Stimulated activated CD8-positive, alpha-beta memory T cell treated with anti-CD3 and anti-CD28 coated beads, Interleukin-4, amount 100 ng/mL, for 48 hours (primary cell): ENCODE measurements around the gene DPP7.

Source experiments
- DNase-seq: peaks from one replicate; pipeline ENCODE4 v3.0.0-alpha.2; 2020

Gene DPP7

GRCh38 chr9:137085920-137086530, 28.5 kb downstream of the DPP7 start:
- DNase-seq, result peak; percentile 64

- DNase-seq, result no peak
Measured at GRCh38 chr9:137084526-137084925, 30.0 kb downstream of the DPP7 start.

- peak; percentile 55 for DNase-seq
Measured at GRCh38 chr9:137083394-137084004, 31.0 kb downstream of the DPP7 start.

- no peak for DNase-seq
Measured at GRCh38 chr9:137082925-137083290, 31.6 kb downstream of the DPP7 start.

- DNase-seq, result no peak
Measured at GRCh38 chr9:137082222-137082924, 32.2 kb downstream of the DPP7 start.

- no peak for DNase-seq
Measured at GRCh38 chr9:137080260-137081122, 34.0 kb downstream of the DPP7 start.

- DNase-seq, result no peak
Measured at GRCh38 chr9:137079401-137079787, 35.1 kb downstream of the DPP7 start.

GRCh38 chr9:137078701-137079400, 35.7 kb downstream of the DPP7 start:
- DNase-seq, result no peak

- peak; percentile 65 for DNase-seq
Measured at GRCh38 chr9:137077758-137078693, 36.5 kb downstream of the DPP7 start.

- peak; percentile 73 for DNase-seq
Measured at GRCh38 chr9:137077010-137077747, 37.4 kb downstream of the DPP7 start, which contains the start of gene UAP1L1. Gene UAP1L1 (plus strand): TSS chr9:137077517. CDS start chr9:137077533, 16 bp downstream.

GRCh38 chr9:137076636-137077009, 37.9 kb downstream of the DPP7 start:
- no peak for DNase-seq

GRCh38 chr9:137075275-137075775, 39.2 kb downstream of the DPP7 start:
- DNase-seq, result no peak

GRCh38 chr9:137074657-137075274, 39.8 kb downstream of the DPP7 start:
- DNase-seq, result no peak

GRCh38 chr9:137073992-137074399, 40.5 kb downstream of the DPP7 start:
- no peak for DNase-seq

- no peak for DNase-seq
Measured at GRCh38 chr9:137071282-137071681, 43.3 kb downstream of the DPP7 start.

GRCh38 chr9:137070906-137071275, 43.6 kb downstream of the DPP7 start:
- no peak for DNase-seq

- DNase-seq, result peak; percentile 85
Measured at GRCh38 chr9:137070201-137070905, 44.2 kb downstream of the DPP7 start, which contains the start of gene SAPCD2. Gene SAPCD2 (minus strand): TSS chr9:137070557. CDS start chr9:137070460, 97 bp downstream.

- no peak for DNase-seq
Measured at GRCh38 chr9:137069508-137070091, 44.9 kb downstream of the DPP7 start.
